A549 (cell line): ENCODE measurements around the gene CAV2. TPM values are rescaled to one million over a fixed set of nuclear protein-coding genes. Genes with fewer than 3 reads are reported as not detected.
"Not testable (repeated sequence)": the region's sequence is repeated elsewhere in the genome, so short reads cannot be mapped to it uniquely, and the experiment has no call there.

ENCODE experiments used
- ATAC-seq, 2 experiments: fragments of 200-7000 bp in 1 of 2; fragments of >200 bp in 1 of 2; cut with Nextera tagmentation in 1 of 2; cut with Tn5 transposase in 1 of 2; 3 replicates each; pipeline versions ENCODE4 v1.8.0 to v1.9.1; 2018 to 2020; ENCODE audit warnings: mild to moderate bottlenecking in 1 of 2, moderate library complexity in 1 of 2
- CTCF ChIA-PET: fragments of 300-600 bp; sonication (Branson Sonifier 250); formaldehyde crosslinking; extraction: SDS; loops from one replicate; lab custom pipeline; 2021; ENCODE audit warnings: antibody characterized with exemption, inconsistent platforms; lab: Yijun Ruan, JAX
- POLR2A ChIA-PET: fragments of 350-600 bp; formaldehyde crosslinking; extraction: SDS; loops from one replicate; lab custom pipeline; 2021; ENCODE audit warnings: antibody characterized with exemption, inconsistent platforms; lab: Yijun Ruan, JAX
- DNase-seq, 2 experiments: peaks; one replicate each; pipeline versions ENCODE4 v3.0.0 to v3.0.0-alpha.2; 2011 to 2016; ENCODE audit warnings: low read depth in 1 of 2, low spot score in 1 of 2
- FAIRE-seq: peaks from 2 replicates; lab custom pipeline; 2011; peaks lifted over from hg19 to GRCh38; lab: Jason Lieb, UNC
- H3K27ac ChIP-seq, 2 experiments: fragments of >200 bp; sonication (Bioruptor Twin); formaldehyde crosslinking; 3 replicates each; pipeline ENCODE4 v1.5.1; 2016 to 2017
- H3K4me1 ChIP-seq: fragments of >200 bp; sonication (Bioruptor Twin); formaldehyde crosslinking; 3 replicates; pipeline ENCODE4 v1.6.1; 2016
- H3K4me2 ChIP-seq: fragments of >200 bp; sonication (Bioruptor Twin); formaldehyde crosslinking; 3 replicates; pipeline ENCODE4 v1.6.1; 2016
- H3K4me3 ChIP-seq: fragments of >200 bp; sonication (Bioruptor Twin); formaldehyde crosslinking; 3 replicates; pipeline ENCODE4 v1.5.1; 2016
- H3K9me3 ChIP-seq: fragments of >200 bp; sonication (Bioruptor Twin); formaldehyde crosslinking; 3 replicates; pipeline ENCODE4 v1.6.1; 2016
- BHLHE40 ChIP-seq: IDR thresholded peaks from 2 replicates; pipeline ENCODE4 v1.6.1; 2012; ENCODE audit warnings: low read depth, low read length, inconsistent platforms
- CHD2 ChIP-seq: fragments of 150-350 bp; IDR thresholded peaks from 2 replicates; pipeline ENCODE4 v1.6.1; 2014; ENCODE audit warnings: low read length; ENCODE audit not compliant: partially characterized antibody
- CHD4 ChIP-seq: fragments of 200-600 bp; sonication (generic); IDR thresholded peaks from 2 replicates; pipeline ENCODE4 v1.6.1; 2016; ENCODE audit warnings: antibody characterized with exemption, mild to moderate bottlenecking, borderline replicate concordance
- EHMT2 ChIP-seq: fragments of 200-600 bp; sonication (generic); IDR thresholded peaks from 2 replicates; pipeline ENCODE4 v1.6.1; 2016; ENCODE audit warnings: antibody characterized with exemption, low read depth, mild to moderate bottlenecking, moderate library complexity
- EP300 ChIP-seq, 2 experiments: fragments of >200 bp; sonication (Bioruptor Twin); formaldehyde crosslinking; IDR thresholded peaks; 2 replicates in 1 of 2; 3 replicates in 1 of 2; pipeline ENCODE4 v1.6.1; 2016 to 2017
- FOXS1 ChIP-seq: fragments of 250-450 bp; sonication (Bioruptor Pico); IDR thresholded peaks from 2 replicates; pipeline ENCODE4 v1.5.0; 2020; ENCODE audit warnings: mild to moderate bottlenecking, moderate library complexity
- HDAC2 ChIP-seq: fragments of 200-600 bp; sonication (generic); IDR thresholded peaks from 2 replicates; pipeline ENCODE4 v1.6.1; 2016
- JUNB ChIP-seq: fragments of >200 bp; sonication (Bioruptor Twin); formaldehyde crosslinking; IDR thresholded peaks from 2 replicates; pipeline ENCODE4 v1.6.1; 2016
- MAFK ChIP-seq: fragments of 450-650 bp; IDR thresholded peaks from 2 replicates; pipeline ENCODE4 v1.6.1; 2014; ENCODE audit not compliant: partially characterized antibody
- PBX3 ChIP-seq: IDR thresholded peaks from 2 replicates; pipeline ENCODE4 v1.6.1; 2012
- POLR2AphosphoS2 ChIP-seq: conservative IDR thresholded peaks from 2 replicates; pipeline ENCODE4 v1.6.1; 2012; ENCODE audit warnings: low read length, improper control_type of control experiment, inconsistent platforms
- SMC3 ChIP-seq: fragments of >200 bp; sonication (Bioruptor Twin); formaldehyde crosslinking; IDR thresholded peaks from 3 replicates; pipeline ENCODE4 v1.6.1; 2018; ENCODE audit warnings: inconsistent platforms
- SREBF2 ChIP-seq: fragments of 450-650 bp; IDR thresholded peaks from 2 replicates; pipeline ENCODE4 v1.6.1; 2014; ENCODE audit warnings: mild to moderate bottlenecking, moderate library complexity
- ZC3H11A ChIP-seq: fragments of 450-650 bp; IDR thresholded peaks from 2 replicates; pipeline ENCODE4 v1.6.1; 2014; ENCODE audit warnings: antibody characterized with exemption, mild to moderate bottlenecking
- ZNF302 ChIP-seq: fragments of 250-450 bp; sonication (Bioruptor Pico); IDR thresholded peaks from 2 replicates; pipeline ENCODE4 v1.9.0; 2021; ENCODE audit warnings: inconsistent platforms, mild to moderate bottlenecking, moderate library complexity
- ZSCAN20 ChIP-seq: fragments of 250-450 bp; sonication (Bioruptor Pico); IDR thresholded peaks from 2 replicates; pipeline ENCODE4 v1.8.0; 2022; ENCODE audit warnings: mild to moderate bottlenecking, moderate library complexity
- WGBS: methylation state at CpG from one replicate; pipeline ENCODE4 v1.1.6; 2017; ENCODE audit errors: missing lambda C conversion rate; 5-methylcytosine and 5-hydroxymethylcytosine counted together
- polyA plus RNA-seq, 4 experiments: library from polyadenylated mRNA; depleted of rRNA in 3 of 4; stranded (reverse); fragments of >200 nt; fragmentation: RNase III in 1 of 4; extraction: RNeasy Plus Mini Kit Qiagen cat#74134 plus additional on column Dnase treatment in 1 of 4; gene quantifications; 2 replicates in 3 of 4; 3 replicates in 1 of 4; pipeline ENCODE4 v1.2.3, GENCODE V29; 2011 to 2017
- TF ChIP-seq, protein P1 (sequence below): IDR thresholded peaks from 2 replicates; pipeline ENCODE4 v1.6.1; 2012
- TF ChIP-seq, protein P2 (sequence below): fragments of >200 bp; sonication (Bioruptor Twin); formaldehyde crosslinking; IDR thresholded peaks from 2 replicates; pipeline ENCODE4 v1.6.1; 2016

Gene CAV2
- polyA plus RNA-seq, 2 of the 4 experiments (the other 2 are of a cell fraction): 156 to 257 TPM

GRCh38 chr7:116478834-116479233 is 20.7 kb upstream of the CAV2 start:
- no peak for DNase-seq
- Histone ChIP-seq H3K4me1 (peaks cover 18% of the 10 kb centered on the region), H3K4me3 (no peak overlapping the region), H3K27ac (peak overlapping the region in 1 of 2 experiments; percentile 53; a peak in 4 of 6 replicates), H3K9me3 (peaks cover 12% of the 10 kb centered on the region; the same call in 2 of the 3 replicates), H3K4me2 (peak overlapping the region; percentile 12; the same call in 1 of the 3 replicates)
- TF ChIP-seq, protein P1, sequence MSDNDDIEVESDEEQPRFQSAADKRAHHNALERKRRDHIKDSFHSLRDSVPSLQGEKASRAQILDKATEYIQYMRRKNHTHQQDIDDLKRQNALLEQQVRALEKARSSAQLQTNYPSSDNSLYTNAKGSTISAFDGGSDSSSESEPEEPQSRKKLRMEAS: no peak
- TF ChIP-seq SMC3 (no peak), MAFK (no peak), EHMT2 (no peak), HDAC2 (no peak), CHD2 (no peak), POLR2AphosphoS2 (no peak)
- TF ChIP-seq, protein P2, sequence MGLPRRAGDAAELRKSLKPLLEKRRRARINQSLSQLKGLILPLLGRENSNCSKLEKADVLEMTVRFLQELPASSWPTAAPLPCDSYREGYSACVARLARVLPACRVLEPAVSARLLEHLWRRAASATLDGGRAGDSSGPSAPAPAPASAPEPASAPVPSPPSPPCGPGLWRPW: no peak
- POLR2A ChIA-PET: interaction anchor here (1.8 kb wide), 1 partner anchor 21 kb away, joined by 4 read pairs; the partner anchor contains the start of gene CAV2
- 33% methylated on average over 2 of the region's 2 CpGs for WGBS
- CTCF ChIA-PET: no interaction called here
- no peak for ATAC-seq
- no peak for FAIRE-seq

DNA sequence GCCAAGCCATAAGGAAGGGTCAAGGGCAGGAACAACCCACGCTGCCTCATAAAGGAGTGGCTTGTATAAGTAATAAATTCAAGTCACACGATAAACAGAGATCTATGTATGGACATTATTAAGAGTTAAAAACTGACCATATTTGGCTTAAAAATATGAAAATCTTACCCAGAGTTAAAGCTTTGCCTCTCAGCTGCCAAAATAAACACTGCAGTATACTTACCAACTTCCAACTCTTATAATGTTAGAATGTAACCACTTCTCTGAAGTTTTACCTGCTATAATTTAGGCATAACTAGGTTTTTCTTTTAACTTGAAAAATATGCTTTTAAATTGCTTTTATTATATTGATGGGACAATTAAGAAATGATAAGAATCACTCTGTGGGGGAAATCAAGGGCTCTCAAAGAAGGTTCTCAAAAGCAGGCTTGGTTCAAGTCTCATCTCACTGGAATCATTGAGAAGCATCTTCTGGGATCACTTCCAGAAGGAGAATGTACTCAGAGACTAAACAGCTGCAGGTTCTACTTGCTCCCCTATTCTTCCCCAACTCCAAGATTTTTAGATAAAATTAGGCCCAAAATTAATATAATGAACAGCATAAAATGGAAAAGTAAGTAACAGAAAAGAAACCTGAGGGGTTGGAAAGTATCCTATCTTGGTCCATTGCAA is 16.1 kb upstream of the CAV2 start:
- 78% methylated on average over 2 of the region's 2 CpGs for WGBS
- H3K27ac ChIP-seq: 0 out of 6 replicates have a peak overlapping the region, but pooled peaks of 1 of the 2 experiments have one; percentile 4
- no peaks in the 10 kb centered on the region for H3K9me3 ChIP-seq
- H3K4me3 ChIP-seq: no peak overlapping the region
- POLR2A ChIA-PET: no interaction called here
- CTCF ChIA-PET: interaction anchor here (1.1 to 2.2 kb wide), 3 partner anchors 11 to 43 kb away, joined by 3 to 5 read pairs (median 4); no protein-coding TSS in a partner anchor
- DNase-seq (no peak), ATAC-seq (no peak), FAIRE-seq (peak; percentile 85)
- peaks cover 16% of the 10 kb centered on the region for H3K4me1 ChIP-seq
- TF ChIP-seq SREBF2 (no peak), HDAC2 (no peak), ZC3H11A (no peak), POLR2AphosphoS2 (no peak), BHLHE40 (no peak), CHD2 (no peak), CHD4 (no peak), ZSCAN20 (CRISPR knock-in tag) (no peak), FOXS1 (CRISPR knock-in tag) (no peak), PBX3 (no peak), EP300 (IDR thresholded peaks at IDR 0.05) (no peak), JUNB (no peak), ZNF302 (CRISPR knock-in tag) (no peak)
- TF ChIP-seq, protein P2: no peak
- TF ChIP-seq, protein P1: no peak
- H3K4me2 ChIP-seq: no peak overlapping the region

DNA sequence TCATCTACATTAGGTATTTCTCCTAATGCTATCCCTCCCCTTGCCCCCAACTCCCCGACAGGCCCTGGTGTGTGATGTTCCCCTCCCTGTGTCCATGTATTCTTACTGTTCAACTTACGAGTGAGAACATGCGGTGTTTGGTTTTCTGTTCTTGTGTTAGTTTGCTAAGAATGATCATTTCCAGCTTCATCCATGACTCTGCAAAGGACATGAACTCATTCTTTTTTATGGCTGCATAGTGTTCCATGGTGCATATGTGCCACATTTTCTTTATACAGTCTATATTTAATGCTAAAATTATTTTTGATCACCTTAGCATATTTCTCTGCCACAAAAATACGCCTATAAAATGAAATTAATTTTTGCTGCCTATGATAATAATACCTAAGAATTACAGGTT is 15.1 kb upstream of the CAV2 start:
- not testable (repeated sequence) for FAIRE-seq

More for the DNA sequence above, 15.1 kb upstream of the CAV2 start:
- CTCF ChIA-PET: interaction anchor here (2.2 kb wide), 1 partner anchor 11 kb away, joined by 4 read pairs; no protein-coding TSS in a partner anchor
- H3K4me3 ChIP-seq, H3K4me2 ChIP-seq, H3K27ac ChIP-seq, POLR2A ChIA-PET, DNase-seq, H3K9me3 ChIP-seq, ATAC-seq: not testable (repeated sequence)
- H3K4me1 ChIP-seq: peaks cover 17% of the 10 kb centered on the region
- 94% methylated on average over 4 of the region's 4 CpGs for WGBS
